Esophagus muscularis mucosa (tissue), 4 donors: Measurements from ENCODE around the gene WFDC10A.

Source experiments
- CTCF ChIP-seq, 3 experiments: fragments of 200-600 bp in 2 of 3; fragments of 450-650 bp in 1 of 3; sonication (generic) in 2 of 3; IDR thresholded peaks; one replicate each; pipeline ENCODE4 v1.5.1; 2017 to 2019; ENCODE audit warnings: antibody characterized with exemption in 3 of 3, mild to moderate bottlenecking in 2 of 3, moderate library complexity in 1 of 3
- EP300 ChIP-seq: sonication (generic); formaldehyde crosslinking; IDR thresholded peaks from one replicate; pipeline ENCODE4 v1.6.1; 2017; ENCODE audit warnings: antibody characterized with exemption
- POLR2A ChIP-seq: fragments of 450-650 bp; IDR thresholded peaks from one replicate; pipeline ENCODE4 v1.6.1; 2017; ENCODE audit warnings: antibody characterized with exemption, moderate library complexity, mild to moderate bottlenecking, low read depth
- POLR2AphosphoS5 ChIP-seq, 2 donors: sonication (generic); formaldehyde crosslinking; IDR thresholded peaks; one replicate each; pipeline ENCODE4 v1.6.1; 2017; ENCODE audit warnings: antibody characterized with exemption in 2 of 2

DNA sequence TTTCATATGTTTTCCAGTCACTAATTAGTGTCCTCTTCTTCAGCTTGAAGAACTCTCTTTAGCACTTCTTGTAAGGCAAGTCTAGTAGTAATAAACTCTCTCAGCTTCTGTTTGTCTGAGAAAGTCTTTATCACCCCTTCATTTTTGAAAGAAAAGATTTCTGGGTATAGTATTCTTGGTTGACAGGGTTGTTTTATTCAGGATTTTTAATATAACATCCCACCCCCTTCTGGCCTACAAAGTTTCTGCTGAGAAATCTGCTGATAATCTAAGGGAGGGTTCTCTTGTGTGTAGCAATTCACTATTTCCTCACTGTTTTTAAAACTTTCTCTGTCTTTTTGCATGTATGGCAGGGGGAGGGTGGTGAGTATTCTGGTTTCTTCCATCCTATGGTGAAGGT, 50.1 kb downstream of the WFDC10A start:
- TF ChIP-seq POLR2A (no peak), CTCF (IDR thresholded peaks at IDR 0.05) (no peak), EP300 (no peak), POLR2AphosphoS5 (IDR thresholded peaks at IDR 0.05) (no peak)
